A549 treated with Mapracorat at 1 μM for 4 hours (cell line): ENCODE data around the gene FLAD1. TPM values are rescaled to one million over a fixed set of nuclear protein-coding genes. Genes with fewer than 3 reads are reported as not detected.

Source experiments
- total RNA-seq: library from RNA; stranded (reverse); fragments of 200-300 nt; extraction: Qiagen RNA extraction; gene quantifications from 5 replicates; pipeline ENCODE4 v1.2.3, GENCODE V29; 2022

FLAD1 gene
- total RNA-seq: 38.5 to 48.1 TPM (median 42.6 TPM) in 5 replicates

GRCh38 chr1:154982897-154983648, at the start of gene FLAD1:
Gene FLAD1, plus strand, starts transcription at chr1:154983344. Its CDS starts 351 bp downstream, at chr1:154983695.

GRCh38 chr1:154936555-154937084, 46.5 kb upstream of the FLAD1 start, which contains the start of gene PMVK:
Gene PMVK, minus strand, starts transcription at chr1:154936719. Its CDS starts 34 bp downstream, at chr1:154936685.

GRCh38 chr1:154955718-154956543, 27.2 kb upstream of the FLAD1 start, which contains the start of gene PBXIP1:
Gene PBXIP1, minus strand, starts transcription at chr1:154956099. Its CDS starts 2,378 bp downstream, at chr1:154953721.

GRCh38 chr1:154961207-154962155, 21.7 kb upstream of the FLAD1 start, which contains the start of gene PYGO2:
Gene PYGO2, minus strand, starts transcription at chr1:154961782. Its CDS starts 206 bp downstream, at chr1:154961576.

GRCh38 chr1:154970631-154971340, 12.4 kb upstream of the FLAD1 start, which contains the start of gene SHC1:
Gene SHC1, minus strand, starts transcription at chr1:154970747. Its CDS starts 221 bp downstream, at chr1:154970526.

GRCh38 chr1:154974102-154974807, 8.9 kb upstream of the FLAD1 start, which contains the start of gene CKS1B:
Gene CKS1B, plus strand, starts transcription at chr1:154974681. Its CDS starts 65 bp downstream, at chr1:154974746.

GRCh38 chr1:154993572-154994268, 10.6 kb downstream of the FLAD1 start, which contains the start of gene LENEP:
Gene LENEP, plus strand, starts transcription at chr1:154993586. Its CDS starts 22 bp downstream, at chr1:154993608.

GRCh38 chr1:155002464-155003226, 19.5 kb downstream of the FLAD1 start, which contains the start of gene ZBTB7B:
Gene ZBTB7B, plus strand, starts transcription at chr1:155002802. Its CDS starts 11,859 bp downstream, at chr1:155014661.

GRCh38 chr1:155033524-155033923, 50.4 kb downstream of the FLAD1 start, which contains the start of the genes DCST1 and DCST2:
Gene DCST1, plus strand, starts transcription at chr1:155033824. Its CDS starts 213 bp downstream, at chr1:155034037.
Gene DCST2, minus strand, starts transcription at chr1:155033781. Its CDS starts 80 bp downstream, at chr1:155033701.

Other genes starting within 250 kb of the FLAD1 start
- 0.02 to 0.20 TPM (median 0.08 TPM) in 4 of 5 replicates, not detected in the other for gene KCNN3, start 113.1 kb upstream of the FLAD1 start, total RNA-seq
- gene PMVK, start 46.6 kb upstream of the FLAD1 start, total RNA-seq: 35.9 to 46.1 TPM (median 40.9 TPM) in 5 replicates
- 12.1 to 15.9 TPM (median 14.0 TPM) in 5 replicates for gene PBXIP1, start 27.2 kb upstream of the FLAD1 start, total RNA-seq
- gene PYGO2, start 21.6 kb upstream of the FLAD1 start, total RNA-seq: 20.6 to 22.2 TPM (median 21.7 TPM) in 5 replicates
- 184 to 234 TPM (median 215 TPM) in 5 replicates for gene SHC1, start 12.6 kb upstream of the FLAD1 start, total RNA-seq
- 332 to 365 TPM (median 355 TPM) in 5 replicates for gene CKS1B, start 8.7 kb upstream of the FLAD1 start, total RNA-seq
- gene LENEP, start 10.2 kb downstream of the FLAD1 start, total RNA-seq: 0.34 TPM in 1 of 5 replicates, not detected in the others
- 35.3 to 53.7 TPM (median 47.9 TPM) in 5 replicates for gene ZBTB7B, start 19.5 kb downstream of the FLAD1 start, total RNA-seq
- 0.35 to 0.69 TPM (median 0.52 TPM) in 5 replicates for gene DCST2, start 50.4 kb downstream of the FLAD1 start, total RNA-seq
- gene DCST1, start 50.5 kb downstream of the FLAD1 start, total RNA-seq: not detected in 5 replicates
- 70.7 to 109 TPM (median 98.7 TPM) in 5 replicates for gene ADAM15, start 68.0 kb downstream of the FLAD1 start, total RNA-seq
- gene EFNA4, start 80.4 kb downstream of the FLAD1 start, total RNA-seq: 10.5 to 14.3 TPM (median 12.2 TPM) in 5 replicates
- 7.8 to 10.8 TPM (median 10.0 TPM) in 5 replicates for gene EFNA3, start 95.5 kb downstream of the FLAD1 start, total RNA-seq
- gene EFNA1, start 144.5 kb downstream of the FLAD1 start, total RNA-seq: 27.7 to 35.5 TPM (median 29.2 TPM) in 5 replicates
- gene SLC50A1, start 152.5 kb downstream of the FLAD1 start, total RNA-seq: 31.2 to 37.9 TPM (median 34.9 TPM) in 5 replicates
- 67.0 to 104 TPM (median 99.3 TPM) in 5 replicates for gene DPM3, start 157.2 kb downstream of the FLAD1 start, total RNA-seq
- gene KRTCAP2, start 190.0 kb downstream of the FLAD1 start, total RNA-seq: 225 to 271 TPM (median 238 TPM) in 5 replicates
- gene TRIM46, start 190.5 kb downstream of the FLAD1 start, total RNA-seq: 1.8 to 3.3 TPM (median 2.4 TPM) in 5 replicates
- 6.9 to 10.1 TPM (median 8.9 TPM) in 5 replicates for gene THBS3, start 224.6 kb downstream of the FLAD1 start, total RNA-seq
- 67.9 to 77.0 TPM (median 73.4 TPM) in 5 replicates for gene MTX1, start 225.4 kb downstream of the FLAD1 start, total RNA-seq